ENCODE results near the gene INSC.

INSC gene

GRCh38 chr11:15176646-15177163 lies 62.0 kb downstream of the INSC start:
- TF ChIP-seq TEAD4 (IDR thresholded peaks at IDR 0.05) (no peak), YY1 (IDR thresholded peaks at IDR 0.05; ENCODE audit: low read depth) (no peak), CREB1 (IDR thresholded peaks at IDR 0.05; ENCODE audit: low read depth) (no peak), NFIC (IDR thresholded peaks at IDR 0.05) (no peak), CEBPB (IDR thresholded peaks at IDR 0.05) (no peak), EGR1 (IDR thresholded peaks at IDR 0.05) (no peak), FOXM1 (IDR thresholded peaks at IDR 0.05; ENCODE audit: borderline replicate concordance, low read depth) (no peak), ZBTB7A (IDR thresholded peaks at IDR 0.05; ENCODE audit: low read depth) (no peak), EP300 (IDR thresholded peaks at IDR 0.05; ENCODE audit: borderline replicate concordance) (no peak), TAF1 (IDR thresholded peaks at IDR 0.05; ENCODE audit: low read depth) (no peak), REST (IDR thresholded peaks at IDR 0.05; ENCODE audit: low read depth) (no peak), TCF12 (IDR thresholded peaks at IDR 0.05; ENCODE audit: low read depth) (no peak), RAD21 (IDR thresholded peaks at IDR 0.05; ENCODE audit: low read depth) (no peak)
- TF ChIP-seq, protein P1, sequence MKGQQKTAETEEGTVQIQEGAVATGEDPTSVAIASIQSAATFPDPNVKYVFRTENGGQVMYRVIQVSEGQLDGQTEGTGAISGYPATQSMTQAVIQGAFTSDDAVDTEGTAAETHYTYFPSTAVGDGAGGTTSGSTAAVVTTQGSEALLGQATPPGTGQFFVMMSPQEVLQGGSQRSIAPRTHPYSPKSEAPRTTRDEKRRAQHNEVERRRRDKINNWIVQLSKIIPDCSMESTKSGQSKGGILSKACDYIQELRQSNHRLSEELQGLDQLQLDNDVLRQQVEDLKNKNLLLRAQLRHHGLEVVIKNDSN (IDR thresholded peaks at IDR 0.05), result no peak
- TF ChIP-seq, protein P2, sequence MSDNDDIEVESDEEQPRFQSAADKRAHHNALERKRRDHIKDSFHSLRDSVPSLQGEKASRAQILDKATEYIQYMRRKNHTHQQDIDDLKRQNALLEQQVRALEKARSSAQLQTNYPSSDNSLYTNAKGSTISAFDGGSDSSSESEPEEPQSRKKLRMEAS (IDR thresholded peaks at IDR 0.05), result no peak

DNA sequence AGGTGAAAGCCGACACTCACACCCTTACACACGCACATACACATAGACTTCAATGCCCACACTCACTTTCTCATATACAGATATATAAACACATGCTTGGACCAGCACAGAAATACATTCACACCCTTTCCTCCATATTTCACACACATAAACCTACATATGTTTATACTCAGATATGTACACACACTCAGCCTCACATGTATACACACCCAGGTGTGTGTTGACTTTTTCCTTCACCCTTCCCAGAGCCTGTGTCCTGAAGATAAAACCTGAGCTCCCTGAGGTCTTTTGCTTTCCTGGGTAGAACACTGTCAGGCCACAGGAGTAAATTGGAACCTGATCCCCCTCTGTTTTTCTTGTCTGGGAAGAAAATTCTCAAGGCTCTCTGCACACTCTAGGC lies 62.8 kb downstream of the INSC start:
- TF ChIP-seq TEAD4 (IDR thresholded peaks at IDR 0.05) (no peak), YY1 (IDR thresholded peaks at IDR 0.05; ENCODE audit: low read depth) (no peak), CREB1 (IDR thresholded peaks at IDR 0.05; ENCODE audit: low read depth) (no peak), TCF12 (IDR thresholded peaks at IDR 0.05; ENCODE audit: low read depth) (no peak), TAF1 (IDR thresholded peaks at IDR 0.05; ENCODE audit: low read depth) (no peak), NFIC (IDR thresholded peaks at IDR 0.05) (no peak), CEBPB (IDR thresholded peaks at IDR 0.05) (no peak), EP300 (IDR thresholded peaks at IDR 0.05; ENCODE audit: borderline replicate concordance) (no peak), FOXM1 (IDR thresholded peaks at IDR 0.05; ENCODE audit: borderline replicate concordance, low read depth) (no peak), RAD21 (IDR thresholded peaks at IDR 0.05; ENCODE audit: low read depth) (no peak), ZBTB7A (IDR thresholded peaks at IDR 0.05; ENCODE audit: low read depth) (no peak), EGR1 (IDR thresholded peaks at IDR 0.05) (no peak), REST (IDR thresholded peaks at IDR 0.05; ENCODE audit: low read depth) (no peak)
- TF ChIP-seq, protein P1 (IDR thresholded peaks at IDR 0.05), result no peak
- TF ChIP-seq, protein P2 (IDR thresholded peaks at IDR 0.05), result no peak

DNA sequence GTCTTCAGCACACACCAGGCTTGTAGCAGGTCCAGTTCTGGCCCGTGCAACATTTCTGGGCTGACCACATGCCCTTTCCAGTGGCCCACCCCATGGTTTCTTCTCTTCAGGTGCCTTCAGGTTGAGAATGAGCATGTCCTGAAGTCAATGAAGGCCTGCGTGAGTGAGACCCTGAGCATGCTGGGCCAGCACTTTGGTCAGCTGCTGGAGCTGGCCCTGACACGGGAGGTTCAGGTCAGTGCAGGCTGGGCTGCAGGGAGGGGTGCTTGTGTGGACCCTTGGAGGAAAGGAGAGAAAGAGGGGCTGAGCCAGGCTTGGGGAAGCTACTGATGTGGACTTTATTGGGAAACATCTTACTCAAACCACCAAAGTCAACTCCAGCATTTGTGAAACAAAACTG lies 63.5 kb downstream of the INSC start:
- TF ChIP-seq NFIC (IDR thresholded peaks at IDR 0.05), result no peak
- no peak for TF ChIP-seq TAF1 (IDR thresholded peaks at IDR 0.05; ENCODE audit: low read depth)
- no peak for TF ChIP-seq TCF12 (IDR thresholded peaks at IDR 0.05; ENCODE audit: low read depth)
- TF ChIP-seq, protein P1 (IDR thresholded peaks at IDR 0.05), result no peak
- no peak for TF ChIP-seq CREB1 (IDR thresholded peaks at IDR 0.05; ENCODE audit: low read depth)
- no peak for TF ChIP-seq YY1 (IDR thresholded peaks at IDR 0.05; ENCODE audit: low read depth)
- TF ChIP-seq EGR1 (IDR thresholded peaks at IDR 0.05), result no peak
- TF ChIP-seq, protein P2 (IDR thresholded peaks at IDR 0.05), result no peak
- TF ChIP-seq RAD21 (IDR thresholded peaks at IDR 0.05; ENCODE audit: low read depth), result no peak
- no peak for TF ChIP-seq EP300 (IDR thresholded peaks at IDR 0.05; ENCODE audit: borderline replicate concordance)
- TF ChIP-seq REST (IDR thresholded peaks at IDR 0.05; ENCODE audit: low read depth), result no peak
- TF ChIP-seq CEBPB (IDR thresholded peaks at IDR 0.05), result no peak
- TF ChIP-seq FOXM1 (IDR thresholded peaks at IDR 0.05; ENCODE audit: borderline replicate concordance, low read depth), result no peak
- TF ChIP-seq TEAD4 (IDR thresholded peaks at IDR 0.05), result no peak
- TF ChIP-seq ZBTB7A (IDR thresholded peaks at IDR 0.05; ENCODE audit: low read depth), result no peak
